Activated naive CD4-positive, alpha-beta T cell treated with anti-CD3 and anti-CD28 coated beads, Interleukin-2, amount 50 U/mL, for 24 hours (primary cell): ENCODE data around the gene ZNF226.
"Not testable (repeated sequence)": the region's sequence is repeated elsewhere in the genome, so short reads cannot be mapped to it uniquely, and the experiment has no call there.

Source experiments
- H3K27ac Mint-ChIP-seq: one replicate; pipeline ENCODE4 v1.8.0; 2021; ENCODE audit warnings: mild to moderate bottlenecking, mixed read lengths
- H3K27me3 Mint-ChIP-seq: one replicate; pipeline ENCODE4 v1.8.0; 2021; ENCODE audit warnings: mixed read lengths
- H3K36me3 Mint-ChIP-seq: one replicate; pipeline ENCODE4 v1.8.0; 2021; ENCODE audit warnings: mixed read lengths
- H3K4me1 Mint-ChIP-seq: one replicate; pipeline ENCODE4 v1.8.0; 2021; ENCODE audit warnings: mixed read lengths
- H3K4me3 Mint-ChIP-seq: one replicate; pipeline ENCODE4 v1.8.0; 2021; ENCODE audit warnings: mild to moderate bottlenecking, mixed read lengths
- H3K9me3 Mint-ChIP-seq: one replicate; pipeline ENCODE4 v1.8.0; 2021; ENCODE audit warnings: mixed read lengths

Gene ZNF226

GRCh38 chr19:44164673-44165512, at the start of gene ZNF226:
ZNF226 (plus strand) TSS chr19:44165100; CDS start chr19:44170081, 4,981 bp downstream.
- Mint-ChIP-seq H3K27me3 (no peaks in the 10 kb centered on the region), H3K27ac (peak within 1 kb of the TSS; percentile 99), H3K9me3 (peaks cover 22% of the 10 kb centered on the region), H3K36me3 (peaks cover 37% of the 10 kb centered on the region), H3K4me1 (peaks cover 34% of the 10 kb centered on the region), H3K4me3 (peak within 1 kb of the TSS; percentile 99)

GRCh38 chr19:44121162-44121561, 43.7 kb upstream of the ZNF226 start:
- not testable (repeated sequence) for H3K4me3 Mint-ChIP-seq, H3K27ac Mint-ChIP-seq, H3K27me3 Mint-ChIP-seq
- Mint-ChIP-seq H3K36me3 (peaks cover 80% of the 10 kb centered on the region), H3K9me3 (peaks cover 59% of the 10 kb centered on the region), H3K4me1 (peaks cover 18% of the 10 kb centered on the region)

GRCh38 chr19:44131955-44132354, 32.9 kb upstream of the ZNF226 start:
- H3K4me3 Mint-ChIP-seq: no peak overlapping the region
- H3K9me3 Mint-ChIP-seq: peaks cover 20% of the 10 kb centered on the region
- H3K27ac Mint-ChIP-seq: no peak overlapping the region
- no peaks in the 10 kb centered on the region for H3K27me3 Mint-ChIP-seq
- H3K4me1 Mint-ChIP-seq: no peaks in the 10 kb centered on the region
- peaks cover 29% of the 10 kb centered on the region for H3K36me3 Mint-ChIP-seq

GRCh38 chr19:44141191-44142058, 23.5 kb upstream of the ZNF226 start, which contains the start of gene ZNF234:
ZNF234 (plus strand) TSS chr19:44141554; CDS start chr19:44144633, 3,079 bp downstream.
- H3K4me1 Mint-ChIP-seq: peaks cover 17% of the 10 kb centered on the region
- H3K36me3 Mint-ChIP-seq: peaks cover 29% of the 10 kb centered on the region
- peak within 1 kb of the TSS; percentile 78 for H3K27ac Mint-ChIP-seq
- no peaks in the 10 kb centered on the region for H3K9me3 Mint-ChIP-seq
- H3K27me3 Mint-ChIP-seq: no peaks in the 10 kb centered on the region
- peak within 1 kb of the TSS; percentile 91 for H3K4me3 Mint-ChIP-seq

GRCh38 chr19:44142059-44142433, 22.9 kb upstream of the ZNF226 start:
- Mint-ChIP-seq H3K27ac (peak overlapping the region; percentile 78), H3K4me3 (peak overlapping the region; percentile 91), H3K27me3 (no peaks in the 10 kb centered on the region), H3K36me3 (peaks cover 28% of the 10 kb centered on the region), H3K9me3 (no peaks in the 10 kb centered on the region), H3K4me1 (peaks cover 17% of the 10 kb centered on the region)

GRCh38 chr19:44149776-44150175, 15.1 kb upstream of the ZNF226 start:
- Mint-ChIP-seq H3K27me3 (no peaks in the 10 kb centered on the region), H3K9me3 (peaks cover 21% of the 10 kb centered on the region), H3K27ac (no peak overlapping the region), H3K4me1 (no peaks in the 10 kb centered on the region), H3K36me3 (peaks cover 75% of the 10 kb centered on the region), H3K4me3 (no peak overlapping the region)

- Mint-ChIP-seq H3K27me3 (no peaks in the 10 kb centered on the region), H3K4me3 (no peak overlapping the region), H3K9me3 (peaks cover 28% of the 10 kb centered on the region), H3K4me1 (no peaks in the 10 kb centered on the region), H3K27ac (no peak overlapping the region), H3K36me3 (peaks cover 70% of the 10 kb centered on the region)
Measured at GRCh38 chr19:44151491-44151890, 13.4 kb upstream of the ZNF226 start.

GRCh38 chr19:44156475-44156874, 8.4 kb upstream of the ZNF226 start:
- no peak overlapping the region for H3K4me3 Mint-ChIP-seq
- peaks cover 35% of the 10 kb centered on the region for H3K9me3 Mint-ChIP-seq
- no peaks in the 10 kb centered on the region for H3K4me1 Mint-ChIP-seq
- no peak overlapping the region for H3K27ac Mint-ChIP-seq
- H3K36me3 Mint-ChIP-seq: peaks cover 58% of the 10 kb centered on the region
- no peaks in the 10 kb centered on the region for H3K27me3 Mint-ChIP-seq

- Mint-ChIP-seq H3K4me3 (no peak overlapping the region), H3K27ac (no peak overlapping the region), H3K36me3 (peaks cover 31% of the 10 kb centered on the region), H3K9me3 (peaks cover 22% of the 10 kb centered on the region), H3K27me3 (no peaks in the 10 kb centered on the region), H3K4me1 (peaks cover 33% of the 10 kb centered on the region)
Measured at GRCh38 chr19:44163789-44164188, 1.1 kb upstream of the ZNF226 start.

- Mint-ChIP-seq H3K4me3 (peak overlapping the region; percentile 99), H3K36me3 (peaks cover 33% of the 10 kb centered on the region), H3K4me1 (peaks cover 34% of the 10 kb centered on the region), H3K27me3 (no peaks in the 10 kb centered on the region), H3K9me3 (peaks cover 22% of the 10 kb centered on the region), H3K27ac (peak overlapping the region; percentile 99)
Measured at GRCh38 chr19:44164327-44164672, 600 bp upstream of the ZNF226 start.

- peaks cover 22% of the 10 kb centered on the region for H3K4me1 Mint-ChIP-seq
- not testable (repeated sequence) for H3K27me3 Mint-ChIP-seq, H3K4me3 Mint-ChIP-seq, H3K27ac Mint-ChIP-seq
- peaks cover 74% of the 10 kb centered on the region for H3K36me3 Mint-ChIP-seq
- peaks cover 22% of the 10 kb centered on the region for H3K9me3 Mint-ChIP-seq
Measured at GRCh38 chr19:44170660-44171059, 5.8 kb downstream of the ZNF226 start.

- Mint-ChIP-seq H3K27ac (no peak overlapping the region), H3K27me3 (no peaks in the 10 kb centered on the region), H3K4me1 (no peaks in the 10 kb centered on the region), H3K9me3 (peaks cover 37% of the 10 kb centered on the region), H3K36me3 (peaks cover 70% of the 10 kb centered on the region), H3K4me3 (no peak overlapping the region)
Measured at GRCh38 chr19:44176590-44176989, 11.7 kb downstream of the ZNF226 start.

GRCh38 chr19:44180968-44181367, 16.1 kb downstream of the ZNF226 start:
- Mint-ChIP-seq H3K4me3 (no peak overlapping the region), H3K27ac (no peak overlapping the region), H3K27me3 (no peaks in the 10 kb centered on the region), H3K36me3 (peaks cover 35% of the 10 kb centered on the region), H3K9me3 (peaks cover 40% of the 10 kb centered on the region), H3K4me1 (no peaks in the 10 kb centered on the region)

- H3K4me3 Mint-ChIP-seq: no peak overlapping the region
- H3K9me3 Mint-ChIP-seq: peaks cover 41% of the 10 kb centered on the region
- H3K4me1 Mint-ChIP-seq: no peaks in the 10 kb centered on the region
Measured at GRCh38 chr19:44182145-44182544, 17.2 kb downstream of the ZNF226 start.

GRCh38 chr19:44190020-44190419, 25.1 kb downstream of the ZNF226 start:
- H3K4me3 Mint-ChIP-seq: no peak overlapping the region
- H3K36me3 Mint-ChIP-seq: peaks cover 27% of the 10 kb centered on the region
- peaks cover 2% of the 10 kb centered on the region for H3K27me3 Mint-ChIP-seq
- H3K9me3 Mint-ChIP-seq: peaks cover 48% of the 10 kb centered on the region
- no peaks in the 10 kb centered on the region for H3K4me1 Mint-ChIP-seq
- no peak overlapping the region for H3K27ac Mint-ChIP-seq

More at GRCh38 chr19:44182145-44182544, 17.2 kb downstream of the ZNF226 start:
- no peak overlapping the region for H3K27ac Mint-ChIP-seq
- peaks cover 24% of the 10 kb centered on the region for H3K36me3 Mint-ChIP-seq
- no peaks in the 10 kb centered on the region for H3K27me3 Mint-ChIP-seq

- peaks cover 4% of the 10 kb centered on the region for H3K27me3 Mint-ChIP-seq
- no peak overlapping the region for H3K4me3 Mint-ChIP-seq
- peaks cover 29% of the 10 kb centered on the region for H3K36me3 Mint-ChIP-seq
- no peaks in the 10 kb centered on the region for H3K4me1 Mint-ChIP-seq
- H3K9me3 Mint-ChIP-seq: peaks cover 34% of the 10 kb centered on the region
- H3K27ac Mint-ChIP-seq: no peak overlapping the region
Measured at GRCh38 chr19:44192127-44192526, 27.2 kb downstream of the ZNF226 start.
